HL-60/S4 treated with retinoic acid at 250 ng/mL for 4 days and 3 days (cell line): ENCODE data around the gene PRRX1.

Source experiments
- in situ Hi-C: fragments of 300-500 bp; cut with MboI; formaldehyde crosslinking; loops from 2 replicates; pipeline ENCODE4 v1.7.0; 2022; ENCODE audit warnings: low sequenced_read_pairs

PRRX1 gene

GRCh38 chr1:170758992-170759391, 95.1 kb downstream of the PRRX1 start:
- in situ Hi-C loops = no loop called here

DNA sequence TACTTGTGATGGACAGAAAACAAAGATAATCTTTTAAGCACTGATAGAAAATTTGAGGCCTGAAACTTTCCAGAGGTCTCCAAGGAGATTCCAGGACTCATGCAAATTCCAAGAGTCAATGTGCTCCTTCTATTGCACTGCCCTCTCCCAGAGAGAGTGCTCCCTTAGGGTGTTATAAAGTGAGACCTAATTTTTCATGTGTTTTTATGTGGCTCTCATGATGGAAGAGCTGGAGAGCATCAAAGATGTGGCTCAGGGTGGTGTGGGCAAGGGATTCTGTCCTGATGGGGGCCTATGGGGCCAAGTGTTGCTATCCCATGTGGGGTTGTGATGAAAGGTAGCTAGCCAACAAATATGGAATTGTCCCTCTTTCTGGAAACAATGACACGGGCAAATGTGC, 101.3 kb downstream of the PRRX1 start:
- in situ Hi-C loops = no loop called here

- in situ Hi-C loops = no loop called here
Observed at GRCh38 chr1:170765712-170766330, 101.9 kb downstream of the PRRX1 start.

GRCh38 chr1:170768929-170769328, 105.0 kb downstream of the PRRX1 start:
- in situ Hi-C loops = no loop called here

DNA sequence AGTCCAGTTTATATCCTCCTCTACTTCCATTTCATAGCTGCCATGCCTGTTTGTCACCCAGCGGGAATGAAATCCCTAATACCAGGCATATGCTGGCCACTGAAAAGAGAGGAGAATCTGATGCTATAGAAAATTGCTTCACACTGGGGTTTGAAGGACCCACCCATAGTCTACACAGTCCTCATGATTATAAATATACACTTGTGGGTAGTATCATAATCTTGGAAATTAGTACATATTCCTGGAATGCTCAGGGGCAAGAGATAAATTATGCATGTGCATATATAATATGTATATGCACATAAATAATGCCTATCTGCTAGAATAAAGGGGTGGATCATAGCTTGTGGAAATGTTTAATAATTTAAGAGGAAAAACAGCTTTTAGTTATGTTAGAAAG, 105.8 kb downstream of the PRRX1 start:
- in situ Hi-C loops = no loop called here

DNA sequence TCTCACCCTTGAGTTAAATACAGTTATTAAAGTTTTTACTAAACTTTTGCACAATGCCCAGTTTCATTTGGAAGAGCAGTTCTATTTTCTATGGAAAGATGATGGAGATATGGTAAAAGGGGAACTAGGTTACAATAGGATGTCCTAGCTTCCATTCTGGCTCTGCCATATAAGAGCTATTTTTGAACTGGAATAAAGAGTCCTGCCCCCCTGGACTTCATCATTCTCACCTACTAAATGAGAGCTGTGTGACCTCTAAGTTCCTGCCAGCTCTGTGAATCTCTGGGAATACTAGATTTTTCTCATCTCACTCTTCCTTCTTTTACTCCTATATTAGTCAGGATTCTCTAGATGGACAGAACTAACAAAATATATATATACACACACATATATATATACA, 106.3 kb downstream of the PRRX1 start:
- in situ Hi-C loops = no loop called here

DNA sequence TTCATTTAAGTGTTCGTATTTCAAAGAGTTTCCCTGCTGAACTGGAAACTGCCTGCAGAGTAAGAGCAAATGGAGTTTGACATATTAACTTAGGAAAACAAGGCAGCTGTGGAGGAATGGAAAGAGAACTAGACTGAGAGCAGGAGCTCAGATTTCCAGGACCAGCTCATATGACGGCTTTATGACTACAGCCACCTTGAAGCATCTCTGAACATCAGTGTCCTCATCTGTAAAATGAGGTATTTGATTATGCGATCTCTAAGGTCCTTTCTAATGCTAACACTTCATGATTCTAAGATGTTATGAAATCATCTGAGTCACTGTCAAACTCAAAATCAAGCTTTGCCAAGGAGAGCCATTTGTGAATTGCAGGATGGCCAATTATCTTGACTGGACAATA, 112.3 kb downstream of the PRRX1 start:
- in situ Hi-C loops = no loop called here

GRCh38 chr1:170776777-170777176, 112.8 kb downstream of the PRRX1 start:
- in situ Hi-C loops = no loop called here
